ENCODE measurements around the gene AFF4.

GRCh38 chr5:132853790-132854189, 109.6 kb downstream of the AFF4 start:
- TF ChIP-seq, protein P1, sequence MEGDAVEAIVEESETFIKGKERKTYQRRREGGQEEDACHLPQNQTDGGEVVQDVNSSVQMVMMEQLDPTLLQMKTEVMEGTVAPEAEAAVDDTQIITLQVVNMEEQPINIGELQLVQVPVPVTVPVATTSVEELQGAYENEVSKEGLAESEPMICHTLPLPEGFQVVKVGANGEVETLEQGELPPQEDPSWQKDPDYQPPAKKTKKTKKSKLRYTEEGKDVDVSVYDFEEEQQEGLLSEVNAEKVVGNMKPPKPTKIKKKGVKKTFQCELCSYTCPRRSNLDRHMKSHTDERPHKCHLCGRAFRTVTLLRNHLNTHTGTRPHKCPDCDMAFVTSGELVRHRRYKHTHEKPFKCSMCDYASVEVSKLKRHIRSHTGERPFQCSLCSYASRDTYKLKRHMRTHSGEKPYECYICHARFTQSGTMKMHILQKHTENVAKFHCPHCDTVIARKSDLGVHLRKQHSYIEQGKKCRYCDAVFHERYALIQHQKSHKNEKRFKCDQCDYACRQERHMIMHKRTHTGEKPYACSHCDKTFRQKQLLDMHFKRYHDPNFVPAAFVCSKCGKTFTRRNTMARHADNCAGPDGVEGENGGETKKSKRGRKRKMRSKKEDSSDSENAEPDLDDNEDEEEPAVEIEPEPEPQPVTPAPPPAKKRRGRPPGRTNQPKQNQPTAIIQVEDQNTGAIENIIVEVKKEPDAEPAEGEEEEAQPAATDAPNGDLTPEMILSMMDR (IDR thresholded peaks at IDR 0.05 in 2 of 3, conservative IDR thresholded peaks at IDR 0.05 in 1 of 3; ENCODE audit: control insufficient read depth in 2 of 3, extremely low read depth in 1 of 3, insufficient read depth in 1 of 3, low read depth in 3 of 3, low read length in 3 of 3), result no peak
- TF ChIP-seq SKIL (IDR thresholded peaks at IDR 0.05; ENCODE audit: low read depth, poor library complexity, severe bottlenecking), result no peak
- TF ChIP-seq SPI1 (IDR thresholded peaks at IDR 0.05; ENCODE audit: borderline replicate concordance, insufficient read depth, low read depth, low read length), result no peak
- no peak for TF ChIP-seq REST (IDR thresholded peaks at IDR 0.05; ENCODE audit: low read depth, low read length)
- no peak for TF ChIP-seq TAF1 (IDR thresholded peaks at IDR 0.05; ENCODE audit: borderline replicate concordance, low read depth, low read length)
- no peak for TF ChIP-seq RAD51 (IDR thresholded peaks at IDR 0.05)
- no peak for TF ChIP-seq ATF3 (IDR thresholded peaks at IDR 0.05; ENCODE audit: borderline replicate concordance, extremely low read depth, low read depth, low read length)
- TF ChIP-seq EZH2 (IDR thresholded peaks at IDR 0.05; ENCODE audit: borderline replicate concordance, control insufficient read depth, low read depth, low read length), result no peak
- TF ChIP-seq JUND (IDR thresholded peaks at IDR 0.05; ENCODE audit: low read depth, low read length), result no peak
- no peak for TF ChIP-seq BRCA1 (IDR thresholded peaks at IDR 0.05; ENCODE audit: low read depth, low read length)
- no peak for TF ChIP-seq POLR2AphosphoS5 (IDR thresholded peaks at IDR 0.05; ENCODE audit: low read length)
- TF ChIP-seq YY1 (IDR thresholded peaks at IDR 0.05; ENCODE audit: low read depth, low read length), result no peak
- TF ChIP-seq ATF7 (IDR thresholded peaks at IDR 0.05; ENCODE audit: low read depth), result no peak
